B cell (primary cell): ENCODE results near the gene NOTCH4.

Source experiments
- EZH2 ChIP-seq: IDR thresholded peaks from 2 replicates; pipeline ENCODE4 v1.6.1; 2012; ENCODE audit warnings: borderline replicate concordance, low read depth, mild to moderate bottlenecking, moderate library complexity, low read length; ENCODE audit not compliant: insufficient read depth, poor library complexity, severe bottlenecking
- TF ChIP-seq, protein P1 (sequence below): fragments of 200-600 bp; IDR thresholded peaks from one replicate; pipeline ENCODE4 v1.8.0; 2022; ENCODE audit warnings: antibody characterized with exemption, mild to moderate bottlenecking

DNA sequence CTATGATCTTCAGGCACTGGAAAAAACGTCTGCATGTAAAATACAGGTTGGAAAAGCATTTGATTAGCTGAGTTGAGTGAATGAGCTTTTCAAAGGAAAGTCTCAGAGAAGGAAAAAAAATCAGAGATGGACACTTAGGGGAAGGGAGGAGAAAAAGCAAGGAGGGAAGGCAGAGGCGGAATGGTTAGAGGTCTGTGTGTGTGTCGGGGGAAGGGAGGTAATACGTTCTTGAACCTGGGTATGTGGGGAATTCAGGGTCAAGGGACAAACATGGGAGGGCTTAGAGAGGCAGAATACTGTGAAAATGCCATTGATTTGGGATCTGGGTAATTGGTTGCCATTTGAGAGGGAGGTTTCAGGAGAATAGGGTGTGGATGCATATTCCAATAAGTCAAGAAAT, 77.2 kb downstream of the NOTCH4 start:
- TF ChIP-seq EZH2: no peak
- TF ChIP-seq, protein P1, sequence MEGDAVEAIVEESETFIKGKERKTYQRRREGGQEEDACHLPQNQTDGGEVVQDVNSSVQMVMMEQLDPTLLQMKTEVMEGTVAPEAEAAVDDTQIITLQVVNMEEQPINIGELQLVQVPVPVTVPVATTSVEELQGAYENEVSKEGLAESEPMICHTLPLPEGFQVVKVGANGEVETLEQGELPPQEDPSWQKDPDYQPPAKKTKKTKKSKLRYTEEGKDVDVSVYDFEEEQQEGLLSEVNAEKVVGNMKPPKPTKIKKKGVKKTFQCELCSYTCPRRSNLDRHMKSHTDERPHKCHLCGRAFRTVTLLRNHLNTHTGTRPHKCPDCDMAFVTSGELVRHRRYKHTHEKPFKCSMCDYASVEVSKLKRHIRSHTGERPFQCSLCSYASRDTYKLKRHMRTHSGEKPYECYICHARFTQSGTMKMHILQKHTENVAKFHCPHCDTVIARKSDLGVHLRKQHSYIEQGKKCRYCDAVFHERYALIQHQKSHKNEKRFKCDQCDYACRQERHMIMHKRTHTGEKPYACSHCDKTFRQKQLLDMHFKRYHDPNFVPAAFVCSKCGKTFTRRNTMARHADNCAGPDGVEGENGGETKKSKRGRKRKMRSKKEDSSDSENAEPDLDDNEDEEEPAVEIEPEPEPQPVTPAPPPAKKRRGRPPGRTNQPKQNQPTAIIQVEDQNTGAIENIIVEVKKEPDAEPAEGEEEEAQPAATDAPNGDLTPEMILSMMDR: no peak
